Adrenal gland (tissue), 12 donors: ENCODE results near the gene DENND10. TPM values are rescaled to one million over a fixed set of nuclear protein-coding genes. Genes with fewer than 3 reads are reported as not detected.
"Not testable (repeated sequence)": the region's sequence is repeated elsewhere in the genome, so short reads cannot be mapped to it uniquely, and the experiment has no call there.

Source experiments
- DNase-seq, 7 donors: peaks; one replicate each; pipeline ENCODE4 v3.0.0-alpha.2; 2019 to 2020
- H3K27ac ChIP-seq, 5 donors: fragments of 200-600 bp; sonication (generic) in 4 of 5; 1 replicate in 3 of 5; 2 replicates in 2 of 5; pipeline versions ENCODE4 v1.5.1 to v1.8.0; 2016 to 2020; ENCODE audit warnings: mild to moderate bottlenecking in 1 of 5
- H3K27me3 ChIP-seq: fragments of 200-600 bp; 2 replicates; pipeline ENCODE4 v1.8.0; 2021
- H3K36me3 ChIP-seq, 2 donors: fragments of 200-600 bp; replicated peaks in 1 of 2; 1 replicate in 1 of 2; 2 replicates in 1 of 2; pipeline versions ENCODE4 v1.5.1 to v1.8.0; 2018 to 2022
- H3K4me1 ChIP-seq, 2 donors: fragments of 200-600 bp; replicated peaks in 1 of 2; 1 replicate in 1 of 2; 2 replicates in 1 of 2; pipeline versions ENCODE4 v1.5.1 to v1.8.0; 2018 to 2021
- H3K4me3 ChIP-seq, 4 donors: fragments of 200-600 bp; sonication (generic) in 3 of 4; one replicate each; pipeline ENCODE4 v1.5.1; 2016 to 2018
- H3K9me3 ChIP-seq, 3 donors: fragments of 200-600 bp; sonication (generic) in 1 of 3; replicated peaks in 1 of 3; 1 replicate in 2 of 3; 2 replicates in 1 of 3; pipeline versions ENCODE4 v1.5.1 to v1.8.0; 2016 to 2021
- POLR2A ChIP-seq, 2 donors: fragments of 450-650 bp; IDR thresholded peaks; one replicate each; pipeline ENCODE4 v1.6.1; 2017; ENCODE audit warnings: antibody characterized with exemption in 2 of 2, mild to moderate bottlenecking in 2 of 2, moderate library complexity in 1 of 2
- WGBS, 4 donors: extraction: QIAGEN DNeasy Blood & Tissue Kit in 2 of 4; methylation state at CpG; one replicate each; pipeline versions ENCODE4 v1.1.5 to v1.1.7; 2013 to 2017; 5-methylcytosine and 5-hydroxymethylcytosine counted together
- intact Hi-C, 2 donors: fragments of 100-400 bp; cut with DNase I; formaldehyde crosslinking; loops; one replicate each; pipeline versions ENCODE4 v1.14.1 to v1.15.0; 2022 to 2023
- polyA plus RNA-seq, 3 donors: library from polyadenylated mRNA; stranded (reverse); fragments of 200-250 nt in 2 of 3; fragments of 350-450 nt in 1 of 3; fragmentation: Illumina TruSeq in 1 of 3; extraction: RNeasy Lipid Tissue Mini Kit (QIAGEN cat#74804) in 1 of 3; gene quantifications; one replicate each; pipeline ENCODE4 v1.2.3, GENCODE V29; 2013 to 2014
- total RNA-seq, 9 donors: library from RNA; depleted of rRNA in 4 of 9; stranded (reverse); fragments of >200 nt in 4 of 9; fragments of 120-200 nt in 1 of 9; fragmentation: NEBNext Ultra II Directional in 1 of 9; extraction: Animal tissue kit (Norgen Biotek cat#: 25700) in 1 of 9; gene quantifications; one replicate each; pipeline versions ENCODE4 v1.1.0 to v1.2.4, GENCODE V29; 2013 to 2023
- TF ChIP-seq, protein P1 (sequence below), 6 experiments: fragments of 450-650 bp in 4 of 6; fragments of 200-600 bp in 2 of 6; sonication (generic) in 1 of 6; IDR thresholded peaks; 1 replicate in 5 of 6; 2 replicates in 1 of 6; pipeline versions ENCODE4 v1.5.1 to v1.8.0; 2016 to 2021; ENCODE audit warnings: antibody characterized with exemption in 6 of 6, mild to moderate bottlenecking in 2 of 6, moderate library complexity in 1 of 6
- donor health status: healthy with polysubstance abuse.
- donor health status: Bipolar disorder and iron deficiency.
- donor health status: DM: yes; HTN: yes; CAD: no.
- donor health status: DM: no; HTN: no; CAD: no.
- donor health status: DM: no; HTN: no; CAD: no.
- donor health status: DM: yes; HTN: yes; CAD: no.

Gene DENND10
- total and polyA plus RNA-seq, 12 donors: 10.3 to 65.3 (median 41.9) TPM

DNA sequence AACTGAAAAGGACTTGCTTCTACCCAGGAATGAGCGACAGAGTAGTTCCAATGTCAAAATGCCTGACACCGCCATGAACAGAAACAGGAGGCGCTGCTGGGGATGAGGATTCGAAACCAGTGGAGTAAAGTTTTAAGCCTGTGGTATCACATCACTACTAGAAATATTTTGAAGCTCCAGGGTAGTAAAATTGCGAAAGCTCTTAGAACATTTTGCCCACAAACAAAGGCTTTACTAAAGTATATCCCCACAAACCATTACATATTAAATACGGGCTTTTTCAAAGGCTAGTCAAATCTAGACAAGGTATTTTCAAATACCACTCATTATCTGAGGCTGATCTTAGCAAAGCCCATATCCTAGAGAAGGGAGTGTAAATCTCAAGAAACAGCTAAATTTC, 72.3 kb downstream of the DENND10 start:
- no peak for TF ChIP-seq POLR2A (IDR thresholded peaks at IDR 0.05)
- TF ChIP-seq, protein P1, sequence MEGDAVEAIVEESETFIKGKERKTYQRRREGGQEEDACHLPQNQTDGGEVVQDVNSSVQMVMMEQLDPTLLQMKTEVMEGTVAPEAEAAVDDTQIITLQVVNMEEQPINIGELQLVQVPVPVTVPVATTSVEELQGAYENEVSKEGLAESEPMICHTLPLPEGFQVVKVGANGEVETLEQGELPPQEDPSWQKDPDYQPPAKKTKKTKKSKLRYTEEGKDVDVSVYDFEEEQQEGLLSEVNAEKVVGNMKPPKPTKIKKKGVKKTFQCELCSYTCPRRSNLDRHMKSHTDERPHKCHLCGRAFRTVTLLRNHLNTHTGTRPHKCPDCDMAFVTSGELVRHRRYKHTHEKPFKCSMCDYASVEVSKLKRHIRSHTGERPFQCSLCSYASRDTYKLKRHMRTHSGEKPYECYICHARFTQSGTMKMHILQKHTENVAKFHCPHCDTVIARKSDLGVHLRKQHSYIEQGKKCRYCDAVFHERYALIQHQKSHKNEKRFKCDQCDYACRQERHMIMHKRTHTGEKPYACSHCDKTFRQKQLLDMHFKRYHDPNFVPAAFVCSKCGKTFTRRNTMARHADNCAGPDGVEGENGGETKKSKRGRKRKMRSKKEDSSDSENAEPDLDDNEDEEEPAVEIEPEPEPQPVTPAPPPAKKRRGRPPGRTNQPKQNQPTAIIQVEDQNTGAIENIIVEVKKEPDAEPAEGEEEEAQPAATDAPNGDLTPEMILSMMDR (IDR thresholded peaks at IDR 0.05): no peak
- WGBS, 4 donors: 89 to 94% (median 92%) methylated on average over 6 of the region's 6 CpGs
- Histone ChIP-seq H3K36me3 (peaks cover 0 to 34% of the 10 kb centered on the region in 2 donors), H3K27ac (no peak overlapping the region), H3K4me1 (peaks cover 10 to 37% of the 10 kb centered on the region in 2 donors), H3K27me3 (no peaks in the 10 kb centered on the region), H3K9me3 (no peaks in the 10 kb centered on the region), H3K4me3 (no peak overlapping the region)
- intact Hi-C loops: no loop called here
- DNase-seq: no peak

- WGBS, 4 donors: 20 to 22% (median 21%) methylated on average over 21 of the region's 21 CpGs
Observed at GRCh38 chr10:119177708-119178371, 73.9 kb downstream of the DENND10 start.

DNA sequence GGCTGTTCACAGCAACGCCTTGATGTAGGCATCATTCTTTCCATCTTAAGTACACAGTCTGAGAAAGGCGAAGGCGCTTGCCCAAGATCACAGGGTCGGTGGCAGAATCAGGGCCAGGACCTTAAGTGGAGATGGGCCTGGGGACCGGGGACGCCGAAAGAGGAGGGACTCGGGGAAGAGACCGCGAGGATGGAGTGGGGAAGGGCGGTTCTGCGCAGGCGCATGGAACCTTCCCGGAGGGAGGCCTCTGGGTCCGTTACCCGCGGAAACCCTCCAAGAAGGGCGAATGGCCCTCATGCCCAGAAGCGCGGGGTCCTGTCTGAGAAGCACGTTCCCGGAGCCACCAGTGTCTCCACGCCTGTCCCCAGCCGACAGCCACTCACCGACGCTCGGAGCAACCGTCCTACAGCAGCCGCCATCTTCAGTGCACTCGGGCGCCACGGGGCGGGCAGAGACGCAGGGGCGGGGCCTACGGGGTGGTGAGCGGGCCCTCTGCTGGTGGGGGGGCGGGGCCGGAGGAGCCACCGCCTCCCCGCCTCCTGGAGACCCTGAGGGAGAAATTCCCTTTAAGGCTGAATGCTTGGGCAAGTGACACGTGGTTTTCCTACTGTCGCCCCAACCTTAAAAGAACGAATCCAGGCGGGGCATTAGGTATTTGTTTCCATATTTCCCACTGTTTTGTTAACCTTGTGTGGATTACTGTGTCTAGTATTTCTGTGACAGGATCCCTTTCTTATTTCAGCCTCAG, 74.6 kb downstream of the DENND10 start, which contains the start of gene PRDX3:
Gene PRDX3, minus strand, starts transcription at position 441 of the 748 bp plus-strand sequence. Its CDS starts 22 bp downstream, at position 419.
- WGBS, 4 donors: 0 to 1% (median 0%) methylated on average over 18 to 45 of the region's 45 CpGs
- peaks cover 10 to 37% of the 10 kb centered on the region in 2 donors for H3K4me1 ChIP-seq
- peak; percentile 66 to 67 for TF ChIP-seq POLR2A (IDR thresholded peaks at IDR 0.05)
- TF ChIP-seq, protein P1 (IDR thresholded peaks at IDR 0.05): peak in 2 of 6 experiments; percentile 3 to 15
- H3K36me3 ChIP-seq: peaks cover 0 to 10% of the 10 kb centered on the region in 2 donors
- H3K4me3 ChIP-seq: peak within 1 kb of the TSS; percentile 20 to 89 (median 61)
- H3K27ac ChIP-seq: peak within 1 kb of the TSS; percentile 47 to 98 (median 85)
- intact Hi-C loops: no loop called here
- H3K9me3 ChIP-seq: no peaks in the 10 kb centered on the region
- DNase-seq: peak; percentile 90 to 95 (median 94)
- no peaks in the 10 kb centered on the region for H3K27me3 ChIP-seq

More at GRCh38 chr10:119177708-119178371, 73.9 kb downstream of the DENND10 start:
- intact Hi-C loops: no loop called here
- Histone ChIP-seq H3K4me3 (peak overlapping the region; percentile 20 to 89 (median 61)), H3K36me3 (peaks cover 0 to 17% of the 10 kb centered on the region in 2 donors), H3K27me3 (no peaks in the 10 kb centered on the region), H3K9me3 (no peaks in the 10 kb centered on the region), H3K27ac (peak overlapping the region in 4 of 5 donors; percentile 47 to 98 (median 88)), H3K4me1 (peaks cover 10 to 37% of the 10 kb centered on the region in 2 donors)
- TF ChIP-seq, protein P1 (IDR thresholded peaks at IDR 0.05): no peak
- TF ChIP-seq POLR2A (IDR thresholded peaks at IDR 0.05): no peak
- peak in 2 of 7 donors; percentile 22 to 28 for DNase-seq

- H3K4me3 ChIP-seq, H3K27me3 ChIP-seq, intact Hi-C loops, H3K9me3 ChIP-seq, H3K36me3 ChIP-seq, DNase-seq, H3K27ac ChIP-seq: not testable (repeated sequence)
- peaks cover 13 to 19% of the 10 kb centered on the region in 2 donors for H3K4me1 ChIP-seq
- WGBS, 4 donors: 91 to 97% (median 94%) methylated on average over 7 of the region's 7 CpGs
Observed at GRCh38 chr10:119180850-119181400, 77.0 kb downstream of the DENND10 start.
